HepG2 (cell line): ENCODE data around the gene TBKBP1. TPM values are rescaled to one million over a fixed set of nuclear protein-coding genes. Genes with fewer than 3 reads are reported as not detected.
A peak's percentile ranks its signal among the peaks of the same experiment; 100 is the strongest.

Experiments
- ATAC-seq: fragments of 200-7000 bp; cut with Tn5 transposase; 3 replicates; pipeline ENCODE4 v1.9.1; 2020; ENCODE audit warnings: mild to moderate bottlenecking, moderate library complexity
- BruUV-seq: library from RNA; stranded (reverse); fragments of 400-500 nt; replicated peaks from 2 replicates; lab custom pipeline; 2021; lab: Mats Ljungman, UMichigan
- CTCF ChIA-PET: fragments of 300-600 bp; formaldehyde crosslinking; extraction: SDS; loops from one replicate; lab custom pipeline; 2021; ENCODE audit warnings: low total read pairs, inconsistent platforms, low intra/inter-chr PET ratio; lab: Yijun Ruan, JAX
- POLR2A ChIA-PET: fragments of 350-600 bp; sonication (Branson Sonifier 250); formaldehyde crosslinking; loops from one replicate; lab custom pipeline; 2020; ENCODE audit warnings: antibody characterized with exemption, inconsistent platforms; lab: Yijun Ruan, JAX
- DNase-seq: peaks from one replicate; pipeline ENCODE4 v3.0.0-alpha.2; 2015; ENCODE audit warnings: low spot score
- FAIRE-seq: peaks from 3 replicates; lab custom pipeline; 2011; peaks lifted over from hg19 to GRCh38; lab: Jason Lieb, UNC
- H2AFZ ChIP-seq: one replicate; pipeline ENCODE4 v1.6.1; 2011; ENCODE audit warnings: low read length, inconsistent platforms
- H3K27ac ChIP-seq: fragments of 300-600 bp; 3 replicates; pipeline ENCODE4 v1.8.0; 2011; ENCODE audit warnings: mixed run types, mild to moderate bottlenecking, mixed read lengths, low read length, inconsistent platforms; ENCODE audit not compliant: insufficient read depth; ENCODE audit errors: extremely low read length
- H3K27me3 ChIP-seq, 2 experiments: fragments of 200-600 bp in 1 of 2; 2 replicates in 1 of 2; 3 replicates in 1 of 2; pipeline versions ENCODE4 v1.6.0 to v1.8.0; 2011; ENCODE audit warnings: low read length in 2 of 2, mild to moderate bottlenecking in 2 of 2, moderate library complexity in 2 of 2, inconsistent platforms in 1 of 2; ENCODE audit not compliant: insufficient read depth in 2 of 2, control insufficient read depth in 1 of 2
- H3K36me3 ChIP-seq, 2 experiments: fragments of 200-600 bp in 1 of 2; replicated peaks in 1 of 2; 2 replicates in 1 of 2; 3 replicates in 1 of 2; pipeline versions ENCODE4 v1.5.1 to v1.8.0; 2011; ENCODE audit warnings: low read length in 2 of 2, inconsistent platforms in 1 of 2; ENCODE audit not compliant: insufficient read depth in 2 of 2, control insufficient read depth in 1 of 2
- H3K4me1 ChIP-seq: 2 replicates; pipeline ENCODE4 v1.5.1; 2012; ENCODE audit warnings: low read length, inconsistent platforms; ENCODE audit not compliant: insufficient read depth
- H3K4me2 ChIP-seq: 2 replicates; pipeline ENCODE4 v1.6.0; 2011; ENCODE audit warnings: low read depth, low read length, inconsistent platforms
- H3K4me3 ChIP-seq, 3 experiments: fragments of 200-600 bp in 1 of 3; sonication (generic), shearing (Covaris generic) in 1 of 3; replicated peaks in 1 of 3; 2 replicates each; pipeline ENCODE4 v1.5.1; 2011 to 2016; ENCODE audit warnings: low read length in 3 of 3, inconsistent platforms in 2 of 3, low read depth in 2 of 3, mild to moderate bottlenecking in 2 of 3, control low read depth in 1 of 3, mixed read lengths in 1 of 3; ENCODE audit not compliant: insufficient read depth in 1 of 3
- H3K79me2 ChIP-seq: one replicate; pipeline ENCODE4 v1.6.1; 2011; ENCODE audit warnings: low read length, inconsistent platforms; ENCODE audit not compliant: insufficient read depth
- H3K9ac ChIP-seq: 2 replicates; pipeline ENCODE4 v1.6.0; 2011; ENCODE audit warnings: mild to moderate bottlenecking, low read depth, low read length, inconsistent platforms; ENCODE audit not compliant: insufficient read depth
- H3K9me3 ChIP-seq: 2 replicates; pipeline ENCODE4 v1.5.1; 2012; ENCODE audit warnings: mild to moderate bottlenecking, low read length
- H4K20me1 ChIP-seq: 2 replicates; pipeline ENCODE4 v1.6.0; 2011; ENCODE audit warnings: inconsistent platforms, mild to moderate bottlenecking, low read length, moderate library complexity; ENCODE audit not compliant: insufficient read depth
- ATAD3A ChIP-seq: sonication (generic); formaldehyde crosslinking; IDR thresholded peaks from 2 replicates; pipeline ENCODE4 v1.4.0; 2020; ENCODE audit warnings: missing genetic modification reagents
- BHLHE40 ChIP-seq: IDR thresholded peaks from 2 replicates; pipeline ENCODE4 v1.6.1; 2011; ENCODE audit warnings: low read length, improper control_type of control experiment
- ISX ChIP-seq: sonication (generic); formaldehyde crosslinking; conservative IDR thresholded peaks from 2 replicates; pipeline ENCODE4 v1.5.0; 2020; ENCODE audit warnings: missing genetic modification reagents
- KAT8 ChIP-seq: IDR thresholded peaks from 2 replicates; pipeline ENCODE4 v1.6.1; 2016; ENCODE audit warnings: missing genetic modification reagents, missing compliant biosample characterization
- NONO ChIP-seq, 2 experiments: fragments of 450-650 bp in 1 of 2; sonication (generic) in 1 of 2; formaldehyde crosslinking in 1 of 2; IDR thresholded peaks in 1 of 2; conservative IDR thresholded peaks in 1 of 2; 2 replicates each; pipeline versions ENCODE4 v1.6.1 to v1.8.0; 2017 to 2022; ENCODE audit warnings: mild to moderate bottlenecking in 1 of 2, missing genetic modification reagents in 1 of 2, moderate library complexity in 1 of 2
- TAF1 ChIP-seq: sonication (generic); formaldehyde crosslinking; IDR thresholded peaks from 2 replicates; pipeline ENCODE4 v1.4.0; 2020; ENCODE audit warnings: missing genetic modification reagents
- YY1 ChIP-seq: IDR thresholded peaks from 2 replicates; pipeline ENCODE4 v1.6.1; 2011; ENCODE audit warnings: low read length, low read depth, moderate library complexity, mild to moderate bottlenecking; ENCODE audit not compliant: insufficient read depth, insufficient replicate concordance
- ZBTB26 ChIP-seq: IDR thresholded peaks from 2 replicates; pipeline ENCODE4 v1.6.1; 2016; ENCODE audit warnings: missing compliant biosample characterization, missing genetic modification reagents, borderline replicate concordance
- ZBTB33 ChIP-seq: sonication (generic); formaldehyde crosslinking; IDR thresholded peaks from 2 replicates; pipeline ENCODE4 v1.4.0; 2020; ENCODE audit warnings: missing genetic modification reagents
- ZMYM4 ChIP-seq: sonication (generic); formaldehyde crosslinking; IDR thresholded peaks from 2 replicates; pipeline ENCODE4 v1.8.1; 2023; ENCODE audit warnings: mild to moderate bottlenecking, missing genetic modification reagents
- WGBS: methylation state at CpG from one replicate; pipeline ENCODE4 v1.1.6; 2017; ENCODE audit warnings: low lambda C conversion rate; 5-methylcytosine and 5-hydroxymethylcytosine counted together
- in situ Hi-C: cut with HindIII; loops from 2 replicates; pipeline ENCODE4 v1.10.0; 2017; ENCODE audit warnings: low pct_unique_long_range_greater_than_20kb; ENCODE audit not compliant: extremely low pct_ligation_motif_present
- intact Hi-C: fragments of 100-400 bp; cut with micrococcal nuclease; formaldehyde crosslinking; loops from one replicate; pipeline ENCODE4 v1.10.0; 2022; ENCODE audit not compliant: unreplicated experiment
- polyA plus RNA-seq, 8 experiments: library from polyadenylated mRNA; depleted of rRNA in 3 of 8; stranded (reverse) in 7 of 8; unstranded in 1 of 8; fragments of >200 nt; fragmentation: Illumina TruSeq in 4 of 8; extraction: Trizol in 4 of 8; gene quantifications; 2 replicates each; pipeline versions ENCODE4 v1.2.1 to v1.2.3, GENCODE V29; 2011 to 2016; ENCODE audit warnings: low read depth in 4 of 8, missing spikeins in 1 of 8, mixed read lengths in 1 of 8; ENCODE audit not compliant: insufficient read depth in 1 of 8
- total RNA-seq, 5 experiments: library from RNA; depleted of rRNA; stranded (reverse); fragments of >200 nt; fragmentation: Illumina TruSeq; extraction: Trizol; gene quantifications; 2 replicates each; pipeline ENCODE4 v1.2.3, GENCODE V29; 2016; ENCODE audit warnings: low read depth in 1 of 5
- TF ChIP-seq, protein P1 (sequence below): sonication (generic); formaldehyde crosslinking; IDR thresholded peaks from 2 replicates; pipeline ENCODE4 v1.8.1; 2022; ENCODE audit warnings: low read depth, mild to moderate bottlenecking, missing genetic modification reagents

TBKBP1 gene
- total and polyA plus RNA-seq, 2 of the 13 experiments (the other 11 are each of a cell fraction or from before 2014, with no cell fraction given), result 2.6 to 7.0 TPM

DNA sequence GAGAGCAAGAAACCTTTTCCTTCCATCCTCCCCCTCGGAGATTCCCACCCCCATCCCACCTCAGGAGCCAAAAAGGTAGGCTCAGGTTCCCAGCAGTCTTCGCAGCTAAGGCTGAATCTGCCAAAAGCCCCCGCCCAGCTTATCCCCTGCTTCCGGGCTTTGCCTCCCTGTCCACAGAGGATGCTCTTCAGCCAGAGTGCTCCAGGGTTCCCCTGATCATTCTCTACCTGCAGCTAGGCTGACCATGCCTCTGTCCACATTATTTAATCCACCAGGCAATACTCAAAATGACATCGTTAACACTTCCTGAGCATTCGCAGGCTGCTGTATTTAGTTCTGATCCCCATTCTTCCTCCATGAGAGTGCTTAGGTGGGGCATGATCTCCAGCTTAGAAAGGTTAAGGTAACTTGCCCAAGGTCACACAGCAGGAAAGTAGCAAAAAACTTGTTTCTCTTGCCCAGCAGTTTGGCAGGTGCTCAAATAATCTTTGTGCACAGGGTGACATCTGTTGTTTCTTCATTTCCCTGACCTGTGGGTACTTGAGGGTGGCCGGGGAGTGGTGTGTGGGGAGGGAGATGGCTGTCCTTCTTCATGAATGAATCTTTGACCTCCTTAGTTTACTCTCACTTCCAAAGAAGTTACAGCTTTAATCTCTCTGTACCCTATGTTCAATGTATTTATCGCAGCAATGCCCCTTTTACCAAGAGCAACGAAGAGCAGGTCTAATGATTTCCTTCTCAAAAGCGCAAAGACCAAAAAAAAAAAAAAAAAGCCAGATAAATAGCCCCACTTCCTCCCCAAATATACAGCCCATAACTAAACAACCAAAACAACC is 848 bp upstream of the TBKBP1 start (continued):
- TF ChIP-seq ISX (CRISPR knock-in tag), result no peak
- TF ChIP-seq KAT8 (CRISPR knock-in tag), result no peak
- no peak for TF ChIP-seq ZBTB33 (CRISPR knock-in tag)

DNA sequence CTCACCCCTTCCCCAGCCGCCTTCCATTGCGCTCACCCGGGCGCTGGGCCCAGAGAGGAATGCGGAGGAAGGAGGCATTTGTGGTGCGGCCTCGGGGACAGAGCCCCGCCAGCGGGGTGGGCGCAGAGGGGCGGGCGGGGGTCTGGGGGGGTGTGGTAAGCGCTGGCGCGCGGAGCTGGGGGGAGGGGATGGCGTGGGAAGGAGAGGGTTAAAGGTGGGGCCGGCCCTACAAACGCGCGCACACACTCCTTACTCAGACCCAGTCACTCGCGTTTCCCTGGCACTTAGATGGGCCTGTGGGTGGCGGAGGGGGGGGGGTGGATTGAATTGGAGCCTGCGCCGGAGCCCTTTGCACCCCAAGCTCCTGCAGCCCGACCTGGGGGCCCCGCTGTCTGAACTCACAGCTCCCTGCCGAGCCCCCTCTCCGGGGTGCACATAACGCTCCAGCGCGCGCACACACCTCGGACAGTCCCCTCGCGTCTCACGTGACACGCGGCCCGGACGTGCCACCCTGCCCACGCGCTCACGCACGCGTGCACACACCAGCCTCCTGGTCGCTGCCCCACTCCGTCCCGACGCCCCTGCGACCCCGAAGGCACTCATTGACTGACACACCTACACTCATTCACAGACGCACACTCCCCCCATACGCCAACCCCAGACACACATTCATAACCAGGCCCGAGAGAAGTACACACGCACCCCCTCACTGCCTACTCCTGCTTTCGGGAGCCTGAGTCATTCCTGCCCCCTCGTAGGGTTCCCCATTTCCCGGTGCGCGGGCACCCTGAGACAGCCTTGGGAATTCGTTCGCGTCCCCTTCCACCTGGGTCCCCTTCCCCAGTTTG is 844 bp downstream of the TBKBP1 start:
- H3K9ac ChIP-seq, result peak overlapping the region; percentile 75; the same call in 1 of the 2 replicates
- H3K4me3 ChIP-seq, result peak overlapping the region; percentile 70 to 83 (median 80)
- peaks cover 42% of the 10 kb centered on the region for H3K4me1 ChIP-seq
- in situ Hi-C loops, result no loop called here
- 51% methylated on average over 62 of the region's 65 CpGs for WGBS
- H3K4me2 ChIP-seq, result peak overlapping the region; percentile 64
- H3K9me3 ChIP-seq, result no peaks in the 10 kb centered on the region
- CTCF ChIA-PET, result no interaction called here
- no peak overlapping the region for H3K27ac ChIP-seq
- POLR2A ChIA-PET, result interaction anchor here (1.1 to 3.0 kb wide), 3 partner anchors 45 to 201 kb away, joined by 4 to 22 read pairs (median 4); partner anchors contain the start of genes KPNB1, LRRC46 and MRPL10
- no peaks in the 10 kb centered on the region for H3K27me3 ChIP-seq
- H3K79me2 ChIP-seq, result no peaks in the 10 kb centered on the region
- intact Hi-C loops, result no loop called here
- ATAC-seq (peak; percentile 50), FAIRE-seq (no peak), DNase-seq (no peak)
- BruUV-seq, result TSS peak; percentile 48
- H3K36me3 ChIP-seq, result no peaks in the 10 kb centered on the region; a peak in 1 of 5 replicates
- H2AFZ ChIP-seq, result no peak overlapping the region
- H4K20me1 ChIP-seq, result no peaks in the 10 kb centered on the region
- TF ChIP-seq ATAD3A (CRISPR knock-in tag), result no peak
- no peak for TF ChIP-seq YY1
- peak; percentile 60; the same call in 1 of the 2 replicates for TF ChIP-seq BHLHE40
- TF ChIP-seq ZMYM4, result 0 out of 2 replicates have a peak, but pooled peaks have one; percentile 6
- no peak for TF ChIP-seq NONO (IDR thresholded peaks at IDR 0.05)
- peak; percentile 62; the same call in 1 of the 2 replicates for TF ChIP-seq NONO (CRISPR knock-in tag; conservative IDR thresholded peaks at IDR 0.05)
- 0 out of 2 replicates have a peak, but pooled peaks have one; percentile 13 for TF ChIP-seq ZBTB26 (CRISPR knock-in tag)
- TF ChIP-seq, protein P1, sequence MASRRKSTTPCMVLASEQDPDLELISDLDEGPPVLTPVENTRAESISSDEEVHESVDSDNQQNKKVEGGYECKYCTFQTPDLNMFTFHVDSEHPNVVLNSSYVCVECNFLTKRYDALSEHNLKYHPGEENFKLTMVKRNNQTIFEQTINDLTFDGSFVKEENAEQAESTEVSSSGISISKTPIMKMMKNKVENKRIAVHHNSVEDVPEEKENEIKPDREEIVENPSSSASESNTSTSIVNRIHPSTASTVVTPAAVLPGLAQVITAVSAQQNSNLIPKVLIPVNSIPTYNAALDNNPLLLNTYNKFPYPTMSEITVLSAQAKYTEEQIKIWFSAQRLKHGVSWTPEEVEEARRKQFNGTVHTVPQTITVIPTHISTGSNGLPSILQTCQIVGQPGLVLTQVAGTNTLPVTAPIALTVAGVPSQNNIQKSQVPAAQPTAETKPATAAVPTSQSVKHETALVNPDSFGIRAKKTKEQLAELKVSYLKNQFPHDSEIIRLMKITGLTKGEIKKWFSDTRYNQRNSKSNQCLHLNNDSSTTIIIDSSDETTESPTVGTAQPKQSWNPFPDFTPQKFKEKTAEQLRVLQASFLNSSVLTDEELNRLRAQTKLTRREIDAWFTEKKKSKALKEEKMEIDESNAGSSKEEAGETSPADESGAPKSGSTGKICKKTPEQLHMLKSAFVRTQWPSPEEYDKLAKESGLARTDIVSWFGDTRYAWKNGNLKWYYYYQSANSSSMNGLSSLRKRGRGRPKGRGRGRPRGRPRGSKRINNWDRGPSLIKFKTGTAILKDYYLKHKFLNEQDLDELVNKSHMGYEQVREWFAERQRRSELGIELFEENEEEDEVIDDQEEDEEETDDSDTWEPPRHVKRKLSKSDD, result peak; percentile 34; the same call in 1 of the 2 replicates
- peak; percentile 10; the same call in 1 of the 2 replicates for TF ChIP-seq TAF1 (CRISPR knock-in tag)
